ENCODE measurements around the gene SDK1.

- no peak for TF ChIP-seq CTCF (IDR thresholded peaks at IDR 0.05; ENCODE audit: low read depth, low read length, missing input control)
- TF ChIP-seq RXRA (IDR thresholded peaks at IDR 0.05): no peak
- no peak for TF ChIP-seq REST (IDR thresholded peaks at IDR 0.05)
- TF ChIP-seq ATF3 (IDR thresholded peaks at IDR 0.05): no peak
- TF ChIP-seq YY1 (IDR thresholded peaks at IDR 0.05): no peak
- TF ChIP-seq TAF1 (conservative IDR thresholded peaks at IDR 0.05): no peak
- no peak for TF ChIP-seq SP1 (IDR thresholded peaks at IDR 0.05)
- TF ChIP-seq RAD21 (IDR thresholded peaks at IDR 0.05): no peak
- no peak for TF ChIP-seq MAX (IDR thresholded peaks at IDR 0.05)
- no peak for TF ChIP-seq EGR1 (IDR thresholded peaks at IDR 0.05; ENCODE audit: low read depth in 2 of 2)
Measured at GRCh38 chr7:3767917-3768777, 467.1 kb downstream of the SDK1 start.

Measured in liver (tissue), 3 donors.